HG03175 (cell line): ENCODE results near the gene USP12.

Source experiments
- ATAC-seq: cut with Tn5 transposase; IDR thresholded peaks from one replicate; pipeline ENCODE4 v1.9.1; 2021; ENCODE audit warnings: mild to moderate bottlenecking, moderate library complexity; ENCODE audit not compliant: unreplicated experiment

Gene USP12

DNA sequence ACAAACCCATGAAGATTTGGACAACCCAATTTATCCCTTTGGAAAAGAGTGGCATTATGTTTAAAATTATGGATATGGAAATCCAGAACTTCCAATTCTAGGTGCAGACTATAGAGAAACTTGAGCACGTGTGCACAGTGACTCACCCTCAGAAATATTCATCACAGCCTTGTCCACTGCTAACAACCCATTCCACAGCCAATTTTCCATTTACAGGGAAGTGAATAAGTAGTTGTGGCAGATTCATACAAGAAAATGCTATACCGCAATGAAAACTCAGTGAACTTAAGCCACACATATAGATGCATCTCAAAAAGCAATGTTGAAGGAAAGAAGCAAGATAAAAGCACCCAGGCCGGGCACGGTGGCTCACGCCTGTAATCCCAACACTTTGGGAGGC, 133.3 kb downstream of the USP12 start:
- ATAC-seq, result no peak

DNA sequence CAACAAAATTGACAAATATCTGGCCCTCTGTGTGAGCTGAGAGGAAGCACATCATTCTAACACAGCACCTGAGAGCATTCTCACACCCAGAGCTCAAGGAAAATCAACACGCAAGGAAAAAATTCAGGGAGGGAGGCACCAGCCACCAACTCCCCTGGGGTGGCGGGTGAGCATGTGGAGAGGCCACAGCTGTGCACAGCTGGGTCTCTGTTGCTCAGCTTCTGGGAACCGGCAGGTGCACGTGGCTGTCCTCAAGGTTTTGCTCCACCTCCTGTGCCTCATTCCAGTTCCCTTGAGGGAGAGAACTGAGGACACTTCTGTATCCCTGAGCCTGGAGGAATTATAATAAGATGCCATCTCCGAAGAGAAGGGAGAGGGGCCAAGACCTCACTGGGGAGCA, 134.0 kb downstream of the USP12 start:
- no peak for ATAC-seq

DNA sequence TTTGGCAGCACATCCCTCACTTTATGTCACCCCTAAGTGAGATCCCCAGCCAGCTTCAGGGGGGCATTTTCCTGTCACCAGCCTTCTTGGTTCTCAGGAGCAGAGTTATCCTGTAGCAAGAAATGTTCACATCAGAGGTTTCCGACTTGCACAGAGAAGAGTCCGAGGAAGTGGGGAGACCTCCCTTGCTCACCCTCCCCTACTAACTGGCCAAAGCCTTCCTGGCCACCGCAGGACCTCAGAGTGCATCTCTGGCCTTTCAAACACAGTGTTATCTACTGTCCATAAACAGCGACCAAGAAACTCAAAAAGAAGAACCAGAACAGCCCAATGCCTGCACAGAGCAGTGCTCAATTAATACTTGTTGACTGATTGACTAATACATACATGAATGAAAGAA, 134.4 kb downstream of the USP12 start:
- ATAC-seq, result no peak

DNA sequence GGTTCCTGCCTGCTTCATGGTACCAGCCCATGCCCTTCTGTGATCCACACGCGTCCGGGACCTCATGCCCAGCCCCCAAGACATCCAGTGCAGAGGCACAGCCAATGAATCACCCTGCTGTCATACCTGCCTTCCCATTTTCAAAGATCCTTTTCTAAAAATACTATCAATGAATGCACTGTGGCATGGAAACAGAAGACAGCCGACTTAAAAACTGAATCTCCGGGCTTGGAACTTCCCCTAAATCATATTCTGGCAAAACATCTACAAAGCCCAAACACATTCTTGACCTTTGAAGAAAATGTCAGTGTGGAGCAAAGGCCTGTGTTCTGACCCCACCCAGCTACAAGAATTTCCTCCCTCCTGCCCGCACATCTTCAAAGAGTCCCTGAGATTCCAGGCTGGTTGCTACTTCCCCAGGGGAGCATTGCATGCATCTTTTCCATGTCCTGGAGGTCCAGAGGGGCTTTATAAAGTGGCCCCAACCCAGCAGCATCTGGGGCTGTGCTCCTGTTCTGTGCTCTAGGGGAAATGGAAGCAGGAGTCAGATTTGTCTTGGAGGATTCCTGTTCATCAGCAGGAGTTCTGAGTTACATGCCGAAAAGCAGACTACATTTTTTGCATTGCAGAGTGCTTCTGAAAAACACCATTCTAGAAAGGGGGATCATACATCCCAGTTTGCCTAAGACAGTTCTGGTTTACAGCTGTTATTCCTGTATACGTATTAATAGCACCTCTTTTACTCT, 135.2 kb downstream of the USP12 start:
- ATAC-seq, result no peak

- no peak for ATAC-seq
These were observed 135.7 kb downstream of the USP12 start for GRCh38 chr13:27035892-27036235.

DNA sequence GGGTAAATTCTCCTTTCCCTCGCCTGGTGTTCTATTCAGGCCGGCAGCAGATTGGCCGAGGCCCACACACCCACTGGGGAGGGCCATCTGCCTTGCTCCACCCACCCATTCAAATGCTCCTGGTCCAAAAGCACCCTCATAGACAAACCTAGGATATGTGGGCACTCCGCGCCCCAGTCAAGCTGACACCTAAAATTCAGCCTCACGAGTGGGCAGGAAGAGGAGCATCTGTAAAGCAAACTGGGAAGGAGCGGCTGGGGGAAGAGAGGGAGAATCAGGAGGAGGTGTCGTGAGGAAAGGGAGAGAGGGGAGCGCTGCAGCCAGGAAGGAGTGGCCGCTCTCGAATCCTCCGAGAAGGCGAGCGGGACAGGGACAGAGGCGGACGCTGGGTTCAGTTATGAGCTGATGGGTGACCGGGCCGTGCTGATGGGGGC, 136.9 kb downstream of the USP12 start:
- no peak for ATAC-seq

GRCh38 chr13:27028683-27029480, 142.7 kb downstream of the USP12 start:
- no peak for ATAC-seq

DNA sequence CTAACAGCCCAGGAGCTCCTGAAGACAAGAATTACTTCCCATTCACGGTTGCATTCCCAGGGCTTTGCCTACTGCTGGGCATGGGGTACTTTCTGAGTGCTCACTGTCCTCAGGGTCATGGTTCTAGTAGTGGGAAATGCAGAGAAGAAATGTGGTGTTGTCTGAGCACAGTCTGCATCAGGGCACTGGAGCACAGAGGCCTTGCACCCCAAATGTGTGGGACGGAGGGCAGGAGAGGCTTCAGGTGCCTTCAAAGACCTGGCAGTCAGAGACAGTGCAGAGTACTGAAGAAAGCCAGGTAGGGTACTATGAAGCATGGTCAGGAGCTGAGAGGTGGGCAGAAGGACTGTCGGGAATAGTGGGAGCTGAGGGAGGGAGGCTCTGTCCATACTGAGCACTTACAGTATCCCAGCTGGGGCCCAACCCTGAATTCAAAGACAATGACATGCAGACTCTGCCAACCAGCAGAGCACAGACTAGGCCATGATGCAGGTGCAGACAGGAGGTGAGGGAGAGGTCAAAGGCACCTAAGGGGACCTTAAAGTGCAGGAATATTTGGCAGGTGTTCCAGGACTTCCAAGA, 144.4 kb downstream of the USP12 start:
- no peak for ATAC-seq

- no peak for ATAC-seq
These were observed 145.2 kb downstream of the USP12 start for GRCh38 chr13:27026396-27026795.

- ATAC-seq, result no peak
These were observed 146.7 kb downstream of the USP12 start for GRCh38 chr13:27024776-27025492.

GRCh38 chr13:27024074-27024461, 147.5 kb downstream of the USP12 start:
- ATAC-seq, result no peak

- ATAC-seq, result no peak
These were observed 148.1 kb downstream of the USP12 start for GRCh38 chr13:27023385-27024073.

- ATAC-seq, result no peak
These were observed 148.9 kb downstream of the USP12 start for GRCh38 chr13:27022571-27023311.

- ATAC-seq, result no peak
These were observed 151.2 kb downstream of the USP12 start for GRCh38 chr13:27020415-27020814.

DNA sequence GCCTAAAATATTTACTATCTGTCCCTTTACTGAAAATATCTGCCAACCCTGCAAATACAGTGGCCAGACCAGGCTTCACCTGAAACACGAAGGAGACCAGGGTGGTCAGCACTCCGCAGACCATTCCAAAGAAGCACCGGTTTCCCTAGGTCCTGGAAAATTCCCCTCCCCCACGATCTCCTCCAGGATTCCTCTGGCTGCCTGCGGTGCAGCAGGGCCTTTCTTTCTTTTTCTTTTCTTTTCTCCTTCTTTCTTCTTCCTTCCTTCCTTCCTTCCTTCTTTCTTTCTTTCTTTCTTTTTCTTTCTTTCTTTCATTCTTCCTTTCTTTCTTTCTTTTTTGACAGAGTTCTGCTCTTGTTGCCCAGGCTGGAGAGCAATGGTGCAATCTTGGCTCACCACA, 152.7 kb downstream of the USP12 start:
- no peak for ATAC-seq

DNA sequence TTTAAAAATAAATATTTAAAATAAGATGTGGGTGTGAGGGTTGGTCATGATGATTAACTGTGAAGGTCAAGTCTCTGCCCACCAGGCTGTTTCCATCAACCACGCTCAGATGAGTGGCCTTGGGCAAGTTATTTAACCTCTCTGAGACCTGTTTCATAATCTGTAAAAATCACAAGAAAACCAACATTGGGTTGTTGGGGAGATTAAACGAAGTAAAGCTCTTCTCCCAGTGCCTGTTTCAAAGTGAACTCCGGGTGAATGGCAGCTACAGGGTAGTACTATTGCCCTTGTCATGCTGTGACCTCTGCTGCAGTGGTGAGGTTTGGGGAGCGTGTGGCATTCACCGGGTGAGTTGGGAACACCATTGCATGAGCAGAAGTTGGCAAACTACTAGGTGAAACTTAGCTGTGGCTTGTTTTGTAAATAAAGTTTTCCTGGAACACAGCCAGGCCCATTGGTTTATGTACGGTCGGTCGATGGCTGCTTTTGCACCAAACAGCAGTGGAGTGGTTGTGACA, 153.2 kb downstream of the USP12 start:
- ATAC-seq, result no peak

DNA sequence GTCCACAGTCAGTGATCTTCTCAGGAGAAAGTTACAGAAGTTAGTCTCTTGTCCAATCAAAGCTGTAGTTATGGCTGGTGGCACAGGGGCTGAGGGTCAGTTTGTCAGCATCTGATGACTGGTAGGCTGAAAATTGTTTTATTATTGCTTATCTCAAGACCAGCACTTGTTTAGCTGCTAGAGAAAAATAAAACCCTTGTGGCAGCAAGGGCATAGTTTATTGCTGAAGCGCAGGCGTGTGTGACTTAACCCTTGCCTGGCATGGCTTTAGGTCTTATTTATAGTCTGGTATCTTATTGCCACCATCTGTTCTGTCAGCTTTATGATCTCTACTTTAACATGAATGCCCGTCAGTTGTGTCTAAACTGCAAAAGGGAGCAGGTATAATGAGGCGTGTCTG, 154.7 kb downstream of the USP12 start:
- no peak for ATAC-seq
